ES-I3 (cell line): ENCODE measurements around the gene CNTNAP2.
"Not testable (repeated sequence)": the region's sequence is repeated elsewhere in the genome, so short reads cannot be mapped to it uniquely, and the experiment has no call there.

Source experiments
- H3K36me3 ChIP-seq: 2 replicates; pipeline ENCODE4 v1.6.1; 2013; ENCODE audit warnings: mild to moderate bottlenecking, low read length, control low read depth, moderate library complexity; ENCODE audit not compliant: insufficient read depth
- H3K4me1 ChIP-seq: 2 replicates; pipeline ENCODE4 v1.6.1; 2013; ENCODE audit warnings: mild to moderate bottlenecking, control low read depth, low read length; ENCODE audit not compliant: insufficient read depth
- H3K9ac ChIP-seq: 2 replicates; pipeline ENCODE4 v1.6.1; 2013; ENCODE audit warnings: low read depth, mild to moderate bottlenecking, low read length, moderate library complexity
- H3K9me3 ChIP-seq: 2 replicates; pipeline ENCODE4 v1.6.1; 2013; ENCODE audit warnings: mild to moderate bottlenecking, low read length, moderate library complexity; ENCODE audit not compliant: control insufficient read depth, insufficient read depth

CNTNAP2 gene

DNA sequence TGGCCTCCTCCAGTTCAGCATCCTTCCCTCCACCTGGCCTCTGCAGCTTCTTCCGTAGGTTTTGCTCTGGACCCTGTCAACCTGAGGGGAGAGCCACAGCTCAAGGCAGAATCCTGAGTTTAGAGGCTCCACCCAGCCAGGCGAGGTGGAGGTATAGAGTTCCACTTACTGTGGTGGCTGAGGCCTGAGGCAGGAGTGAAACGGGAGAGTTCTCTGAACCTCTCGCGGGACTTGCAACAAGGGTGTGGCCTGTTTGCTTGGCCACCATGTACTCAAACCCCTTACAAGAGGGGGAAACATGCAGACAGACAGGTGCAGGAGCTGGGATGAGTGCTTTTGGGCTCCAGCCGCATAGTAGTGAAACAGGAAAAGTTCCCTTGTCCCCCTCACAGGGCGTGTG lies 2320.0 kb downstream of the CNTNAP2 start:
- Histone ChIP-seq H3K9me3 (0 out of 2 replicates have a peak, but pooled peaks cover 2% of the 10 kb centered on the region), H3K36me3 (no peaks in the 10 kb centered on the region), H3K9ac (no peak overlapping the region), H3K4me1 (no peaks in the 10 kb centered on the region)

GRCh38 chr7:148437043-148437442 lies 2320.4 kb downstream of the CNTNAP2 start:
- H3K4me1 ChIP-seq: no peaks in the 10 kb centered on the region

GRCh38 chr7:148442141-148442655 lies 2325.6 kb downstream of the CNTNAP2 start:
- Histone ChIP-seq H3K9me3 (peaks cover 5% of the 10 kb centered on the region), H3K9ac (no peak overlapping the region), H3K4me1 (no peaks in the 10 kb centered on the region), H3K36me3 (no peaks in the 10 kb centered on the region)

More at GRCh38 chr7:148437043-148437442, 2320.4 kb downstream of the CNTNAP2 start:
- Histone ChIP-seq H3K9ac (no peak overlapping the region), H3K9me3 (0 out of 2 replicates have a peak, but pooled peaks cover 2% of the 10 kb centered on the region), H3K36me3 (no peaks in the 10 kb centered on the region)

DNA sequence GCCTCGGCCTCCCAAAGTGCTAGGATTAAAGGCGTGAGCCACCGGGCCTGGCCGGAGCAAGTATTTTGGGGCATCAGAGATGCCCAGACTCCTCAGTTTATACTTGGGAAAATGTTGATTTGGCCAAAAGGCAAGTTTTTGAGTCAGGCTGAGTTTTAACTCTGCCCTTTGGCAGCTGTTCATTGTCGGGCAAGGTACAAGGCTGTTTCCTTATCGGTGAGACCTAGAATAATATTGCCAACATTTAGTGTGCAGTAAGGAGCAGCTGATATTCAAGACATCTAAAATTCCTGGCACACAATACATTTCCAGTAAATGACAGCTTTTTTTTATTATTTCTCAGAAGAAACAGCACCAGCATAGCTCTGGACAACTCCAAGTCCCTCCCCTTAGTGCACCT lies 2326.3 kb downstream of the CNTNAP2 start:
- Histone ChIP-seq H3K4me1 (no peaks in the 10 kb centered on the region), H3K36me3 (no peaks in the 10 kb centered on the region), H3K9ac (no peak overlapping the region), H3K9me3 (peaks cover 4% of the 10 kb centered on the region)

DNA sequence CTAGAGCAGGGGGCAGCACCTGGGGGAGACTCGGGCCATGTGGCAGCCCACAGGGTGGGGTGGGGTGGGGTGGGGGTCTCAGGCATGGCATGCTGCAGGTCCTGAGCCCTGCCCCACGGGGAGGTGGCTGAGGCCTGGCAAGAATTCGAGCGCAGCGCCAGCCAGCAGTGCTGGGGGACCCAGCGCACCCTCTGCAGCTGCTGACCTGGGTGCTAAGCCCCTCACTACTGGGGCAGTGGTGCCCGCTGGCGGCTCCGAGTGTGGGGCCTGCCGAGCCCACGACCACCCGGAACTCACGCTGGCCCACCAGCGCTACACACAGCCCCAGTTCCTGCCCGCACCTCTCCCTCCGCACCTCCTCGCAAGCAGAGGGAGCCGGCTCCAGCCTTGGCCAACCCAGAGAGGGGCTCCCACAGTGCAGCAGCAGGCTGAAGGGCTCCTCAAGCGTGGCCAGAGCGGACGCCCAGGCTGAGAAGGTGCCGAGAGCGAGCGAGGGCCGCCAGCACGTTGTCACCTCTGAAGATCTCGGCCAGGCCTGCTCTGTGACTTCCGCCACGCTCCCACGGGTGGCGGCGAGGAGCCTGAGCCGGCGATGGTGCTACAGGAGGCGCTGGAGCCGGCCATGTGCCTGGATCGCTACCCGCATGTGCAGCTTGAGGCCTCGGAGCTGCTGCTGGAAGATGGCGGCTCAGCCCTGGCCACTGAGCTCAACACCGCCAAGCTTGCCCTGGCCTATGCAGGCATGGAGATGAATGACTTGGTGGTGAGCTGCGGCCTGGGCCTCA lies 2328.9 kb downstream of the CNTNAP2 start:
- Histone ChIP-seq H3K9me3 (peaks cover 3% of the 10 kb centered on the region), H3K9ac (no peak overlapping the region), H3K36me3 (no peaks in the 10 kb centered on the region), H3K4me1 (no peaks in the 10 kb centered on the region)

DNA sequence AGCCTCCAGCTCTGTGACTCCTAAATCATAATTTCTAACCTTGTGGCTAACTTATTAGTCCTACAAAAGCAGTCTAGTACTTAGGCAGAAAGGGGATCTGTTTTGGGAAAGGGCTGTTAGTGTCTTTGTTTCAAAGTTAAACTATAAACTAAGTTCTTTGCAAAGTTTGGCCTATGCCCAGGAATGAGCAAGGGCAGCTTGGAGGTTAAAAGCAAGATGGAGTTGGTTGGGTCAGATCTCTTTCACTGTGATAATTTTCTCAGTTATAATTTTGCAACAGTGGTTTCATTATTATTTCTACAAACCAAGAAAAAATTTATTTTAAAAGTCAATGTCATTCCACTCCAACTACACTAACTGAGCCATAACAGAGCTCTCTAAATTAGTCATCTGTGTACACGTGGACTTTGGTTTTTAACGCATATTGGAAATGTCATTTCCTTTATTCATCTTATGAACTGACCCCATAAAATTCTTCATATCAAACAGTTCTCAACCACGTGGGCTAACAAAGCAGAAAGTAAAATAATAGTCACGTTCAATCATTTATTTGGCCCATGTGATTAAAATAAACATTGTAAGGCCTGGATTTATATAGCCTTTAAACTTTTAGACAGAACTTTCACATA lies 2330.7 kb downstream of the CNTNAP2 start:
- no peaks in the 10 kb centered on the region for H3K4me1 ChIP-seq
- no peak overlapping the region for H3K9ac ChIP-seq
- peaks cover 3% of the 10 kb centered on the region for H3K9me3 ChIP-seq

DNA sequence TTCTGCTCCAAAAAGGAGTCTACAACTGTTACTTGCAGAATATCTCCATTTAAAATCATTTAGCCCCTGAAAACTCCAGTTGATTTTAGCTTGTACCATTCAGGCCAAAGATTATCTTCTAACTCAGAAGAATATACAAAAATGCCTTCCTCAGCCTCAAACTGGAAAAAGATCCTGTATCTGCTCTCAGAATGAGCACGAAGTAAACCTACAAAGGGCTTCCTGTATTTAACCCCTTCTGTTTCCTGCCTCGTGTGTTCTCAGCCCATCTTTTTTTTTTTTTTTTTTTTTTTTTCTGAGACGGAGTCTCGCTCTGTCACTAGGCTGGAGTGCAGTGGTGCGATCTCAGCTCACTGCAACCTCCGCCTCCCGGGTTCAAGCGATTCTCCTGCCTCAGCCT lies 2334.9 kb downstream of the CNTNAP2 start:
- not testable (repeated sequence) for H3K36me3 ChIP-seq, H3K9me3 ChIP-seq, H3K9ac ChIP-seq, H3K4me1 ChIP-seq

More for the DNA sequence above, 2330.7 kb downstream of the CNTNAP2 start:
- H3K36me3 ChIP-seq: no peaks in the 10 kb centered on the region

- H3K9me3 ChIP-seq: no peaks in the 10 kb centered on the region
- no peaks in the 10 kb centered on the region for H3K4me1 ChIP-seq
- H3K36me3 ChIP-seq: no peaks in the 10 kb centered on the region
- no peak overlapping the region for H3K9ac ChIP-seq
Measured at GRCh38 chr7:148456351-148456750, 2339.8 kb downstream of the CNTNAP2 start.

DNA sequence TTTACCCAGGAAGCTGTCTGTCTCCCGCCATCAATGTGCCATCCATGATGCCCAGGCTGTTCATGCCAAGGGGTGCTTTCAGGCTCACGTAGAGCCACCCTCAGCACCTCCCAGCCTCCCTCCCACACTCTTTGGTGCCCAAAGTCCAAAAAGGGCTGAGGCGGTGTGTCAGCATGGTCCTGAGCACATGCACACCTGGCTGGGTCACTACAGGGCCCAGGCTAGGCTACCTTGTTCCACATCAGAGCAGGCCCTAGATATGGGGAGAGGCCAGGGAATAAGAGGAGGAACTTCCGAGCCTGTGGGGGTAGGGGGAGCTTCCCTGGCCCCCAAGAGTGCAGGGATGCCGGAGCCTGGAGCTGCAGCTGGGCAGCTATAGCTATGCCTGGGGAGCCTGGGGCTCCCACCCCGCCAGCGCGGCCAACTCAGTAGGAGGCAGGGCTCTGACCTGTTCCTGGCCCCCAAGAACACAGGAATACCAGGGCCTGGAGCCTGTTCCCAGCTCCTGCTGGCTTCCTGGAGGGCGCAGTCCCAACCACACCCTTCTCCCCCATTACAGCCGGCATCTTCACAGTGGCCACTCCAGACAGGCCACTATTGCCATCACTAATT lies 2340.8 kb downstream of the CNTNAP2 start:
- no peaks in the 10 kb centered on the region for H3K36me3 ChIP-seq
- H3K9me3 ChIP-seq: no peaks in the 10 kb centered on the region
- no peaks in the 10 kb centered on the region for H3K4me1 ChIP-seq
- no peak overlapping the region for H3K9ac ChIP-seq

DNA sequence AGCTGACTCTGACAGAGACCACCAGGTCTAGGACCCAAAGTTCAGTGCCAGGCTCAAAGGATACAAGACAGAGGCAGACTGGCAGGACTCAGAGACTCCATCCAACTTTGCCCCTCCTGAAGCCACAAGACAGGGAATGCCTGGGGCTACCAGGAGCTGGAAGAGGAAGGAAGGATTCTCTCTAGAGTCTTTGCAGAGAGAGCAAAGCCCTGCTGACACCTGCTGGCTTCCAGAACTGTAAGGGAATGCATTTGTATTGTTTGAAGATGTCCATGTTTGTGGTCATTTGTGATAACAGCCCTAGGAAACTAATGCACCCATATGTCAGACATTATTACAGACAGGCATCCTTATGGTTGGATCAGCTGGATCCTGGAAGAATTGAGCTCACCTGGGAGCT lies 2341.7 kb downstream of the CNTNAP2 start:
- Histone ChIP-seq H3K9me3 (no peaks in the 10 kb centered on the region), H3K9ac (no peak overlapping the region), H3K4me1 (no peaks in the 10 kb centered on the region), H3K36me3 (no peaks in the 10 kb centered on the region)

DNA sequence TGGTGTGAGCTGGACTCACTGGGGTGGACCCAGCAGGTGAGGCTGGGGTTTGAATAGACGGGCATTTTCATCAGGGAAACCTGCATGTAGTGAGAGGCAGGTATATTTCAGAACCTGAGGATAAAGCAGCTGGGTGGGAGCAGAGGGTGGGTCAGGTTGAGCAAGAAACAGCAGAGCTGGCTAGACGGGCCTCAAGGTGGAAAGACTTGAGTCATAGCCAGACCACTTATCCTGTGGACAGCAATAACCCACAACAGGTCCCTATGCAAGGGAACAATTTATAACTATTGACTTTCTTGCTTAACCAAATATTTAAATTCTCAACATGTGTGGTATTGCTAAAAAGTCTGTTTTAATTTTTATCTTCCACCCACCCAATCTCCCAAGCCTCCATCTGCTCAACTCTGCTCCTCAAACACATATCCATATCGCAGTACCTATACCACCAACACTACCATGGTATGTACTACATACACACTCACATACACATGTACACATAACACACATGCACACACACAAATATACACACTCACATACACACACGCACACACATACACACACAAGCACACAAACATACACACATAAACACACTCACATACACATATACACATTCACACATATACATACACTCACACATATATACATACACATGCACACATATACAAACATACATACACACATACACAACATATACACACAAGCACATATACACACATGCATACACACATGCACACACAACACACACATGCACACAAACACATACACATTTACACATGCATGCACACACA lies 2345.0 kb downstream of the CNTNAP2 start:
- no peaks in the 10 kb centered on the region for H3K4me1 ChIP-seq

GRCh38 chr7:148462774-148463173 lies 2346.2 kb downstream of the CNTNAP2 start:
- H3K4me1 ChIP-seq, H3K9ac ChIP-seq, H3K9me3 ChIP-seq, H3K36me3 ChIP-seq: not testable (repeated sequence)

More for the DNA sequence above, 2345.0 kb downstream of the CNTNAP2 start:
- Histone ChIP-seq H3K36me3 (no peaks in the 10 kb centered on the region), H3K9me3 (no peaks in the 10 kb centered on the region), H3K9ac (no peak overlapping the region)

DNA sequence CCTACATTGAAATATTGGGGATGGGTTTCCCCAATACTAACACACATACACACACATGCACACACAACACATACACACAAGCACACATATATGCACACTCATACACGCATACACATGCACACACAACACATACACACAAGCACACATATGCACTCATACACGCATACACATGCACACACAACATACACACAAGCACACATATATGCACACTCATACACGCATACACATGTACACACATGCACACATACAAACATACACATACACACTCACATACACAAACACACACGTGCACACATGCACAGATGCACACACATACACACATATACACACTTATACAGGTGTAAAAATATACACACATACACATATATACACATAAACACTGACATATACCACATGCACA lies 2346.6 kb downstream of the CNTNAP2 start:
- Histone ChIP-seq H3K9ac (no peak overlapping the region), H3K36me3 (no peaks in the 10 kb centered on the region), H3K9me3 (no peaks in the 10 kb centered on the region), H3K4me1 (no peaks in the 10 kb centered on the region)

DNA sequence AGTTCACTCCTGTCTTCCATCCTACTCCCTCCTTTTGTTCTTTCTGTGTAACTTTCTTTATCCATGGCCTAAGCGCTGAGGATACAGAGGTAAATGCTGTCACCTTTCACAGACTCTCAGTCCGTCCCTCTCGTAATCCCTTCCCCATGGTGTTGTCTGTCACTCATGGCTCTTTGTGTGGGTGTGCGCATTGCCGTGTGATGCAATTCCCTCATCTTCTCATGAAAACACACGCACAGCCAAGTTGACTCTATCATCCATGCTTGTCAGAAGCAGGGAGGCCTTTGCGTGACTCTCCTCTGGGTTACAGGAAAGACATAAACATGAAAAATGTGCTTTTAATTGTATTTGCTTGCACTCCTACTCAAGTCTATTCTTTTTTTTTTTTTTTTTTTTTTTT lies 2348.3 kb downstream of the CNTNAP2 start:
- Histone ChIP-seq H3K9me3 (no peaks in the 10 kb centered on the region), H3K4me1 (no peaks in the 10 kb centered on the region), H3K36me3 (no peaks in the 10 kb centered on the region), H3K9ac (no peak overlapping the region)
